ENCODE measurements around the gene GPX7.

Gene GPX7

GRCh38 chr1:52597912-52598311 lies 4.3 kb upstream of the GPX7 start:
- H3K27me3 ChIP-seq = no peaks in the 10 kb centered on the region
- no peaks in the 10 kb centered on the region for H3K9me3 ChIP-seq
- no peak overlapping the region for H3K27ac ChIP-seq
- no peak for TF ChIP-seq CTCF (IDR thresholded peaks at IDR 0.05)
- H3K4me3 ChIP-seq (ENCODE audit: low read depth in 1 of 2, low read length in 1 of 2) = no peak overlapping the region
- peaks cover 24 to 25% of the 10 kb centered on the region in 2 experiments for H3K4me1 ChIP-seq (ENCODE audit: control insufficient read depth in 1 of 2, insufficient read depth in 1 of 2, low read depth in 1 of 2, low read length in 1 of 2)
- no peaks in the 10 kb centered on the region for H3K36me3 ChIP-seq

- H3K27me3 ChIP-seq = no peaks in the 10 kb centered on the region
- no peaks in the 10 kb centered on the region for H3K9me3 ChIP-seq
- H3K4me1 ChIP-seq (ENCODE audit: control insufficient read depth in 1 of 2, insufficient read depth in 1 of 2, low read depth in 1 of 2, low read length in 1 of 2) = peaks cover 23 to 24% of the 10 kb centered on the region in 2 experiments
- TF ChIP-seq CTCF (IDR thresholded peaks at IDR 0.05) = no peak
- no peaks in the 10 kb centered on the region for H3K36me3 ChIP-seq
- H3K4me3 ChIP-seq (ENCODE audit: low read depth in 1 of 2, low read length in 1 of 2) = no peak overlapping the region
- no peak overlapping the region for H3K27ac ChIP-seq
These were observed 3.4 kb upstream of the GPX7 start for GRCh38 chr1:52598729-52599128.

GRCh38 chr1:52599236-52599635 lies 2.9 kb upstream of the GPX7 start:
- no peaks in the 10 kb centered on the region for H3K27me3 ChIP-seq
- no peak overlapping the region for H3K27ac ChIP-seq
- H3K4me1 ChIP-seq (ENCODE audit: control insufficient read depth in 1 of 2, insufficient read depth in 1 of 2, low read depth in 1 of 2, low read length in 1 of 2) = peaks cover 18 to 20% of the 10 kb centered on the region in 2 experiments
- H3K36me3 ChIP-seq = no peaks in the 10 kb centered on the region
- no peaks in the 10 kb centered on the region for H3K9me3 ChIP-seq
- TF ChIP-seq CTCF (IDR thresholded peaks at IDR 0.05) = no peak
- no peak overlapping the region for H3K4me3 ChIP-seq (ENCODE audit: low read depth in 1 of 2, low read length in 1 of 2)

GRCh38 chr1:52600533-52601179 lies 1.5 kb upstream of the GPX7 start:
- Histone ChIP-seq H3K4me3 (ENCODE audit: low read depth in 1 of 2, low read length in 1 of 2) (no peak overlapping the region), H3K27ac (no peak overlapping the region), H3K9me3 (no peaks in the 10 kb centered on the region), H3K36me3 (no peaks in the 10 kb centered on the region), H3K27me3 (no peaks in the 10 kb centered on the region), H3K4me1 (ENCODE audit: control insufficient read depth in 1 of 2, insufficient read depth in 1 of 2, low read depth in 1 of 2, low read length in 1 of 2) (peaks cover 16 to 20% of the 10 kb centered on the region in 2 experiments)
- no peak for TF ChIP-seq CTCF (IDR thresholded peaks at IDR 0.05)

GRCh38 chr1:52601519-52601918 lies 652 bp upstream of the GPX7 start:
- Histone ChIP-seq H3K36me3 (peaks cover under 1% of the 10 kb centered on the region), H3K9me3 (no peaks in the 10 kb centered on the region), H3K27ac (no peak overlapping the region), H3K27me3 (no peaks in the 10 kb centered on the region), H3K4me3 (ENCODE audit: low read depth in 1 of 2, low read length in 1 of 2) (peak overlapping the region in 1 of 2 experiments; percentile 71), H3K4me1 (ENCODE audit: control insufficient read depth in 1 of 2, insufficient read depth in 1 of 2, low read depth in 1 of 2, low read length in 1 of 2) (peaks cover 16 to 20% of the 10 kb centered on the region in 2 experiments)
- no peak for TF ChIP-seq CTCF (IDR thresholded peaks at IDR 0.05)
